HEK293T (cell line): Measurements from ENCODE around the gene CDK5R1.
A peak's percentile ranks its signal among the peaks of the same experiment; 100 is the strongest.

ENCODE experiments used
- CTCF ChIA-PET: fragments of 350-600 bp; formaldehyde crosslinking; extraction: SDS; loops from one replicate; lab custom pipeline; 2021; ENCODE audit warnings: antibody characterized with exemption, inconsistent platforms; lab: Yijun Ruan, JAX
- POLR2A ChIA-PET: fragments of 350-600 bp; formaldehyde crosslinking; extraction: SDS; loops from one replicate; lab custom pipeline; 2020; ENCODE audit warnings: antibody characterized with exemption, inconsistent platforms; lab: Yijun Ruan, JAX
- DNase-seq: peaks from one replicate; pipeline ENCODE4 v3.0.0; 2012; ENCODE audit warnings: mixed read lengths; ENCODE audit errors: extremely low spot score
- ARNT ChIP-seq: fragments of 450-650 bp; IDR thresholded peaks from 2 replicates; pipeline ENCODE4 v1.6.1; 2017; ENCODE audit warnings: mild to moderate bottlenecking
- BHLHE40 ChIP-seq: fragments of 450-650 bp; IDR thresholded peaks from 2 replicates; pipeline ENCODE4 v1.6.1; 2016; ENCODE audit warnings: mild to moderate bottlenecking, moderate library complexity, borderline replicate concordance
- CTBP1 ChIP-seq: fragments of 450-650 bp; IDR thresholded peaks from 2 replicates; pipeline ENCODE4 v1.6.1; 2016; ENCODE audit warnings: borderline replicate concordance
- ELF4 ChIP-seq: fragments of 450-650 bp; IDR thresholded peaks from 2 replicates; pipeline ENCODE4 v1.6.1; 2017; ENCODE audit warnings: antibody characterized with exemption
- FOXA1 ChIP-seq: fragments of 450-650 bp; IDR thresholded peaks from 2 replicates; pipeline ENCODE4 v1.6.1; 2016; ENCODE audit warnings: mild to moderate bottlenecking
- FOXK2 ChIP-seq: fragments of 450-650 bp; IDR thresholded peaks from 2 replicates; pipeline ENCODE4 v1.6.1; 2016; ENCODE audit warnings: mild to moderate bottlenecking
- FOXM1 ChIP-seq: fragments of 450-650 bp; IDR thresholded peaks from 2 replicates; pipeline ENCODE4 v1.6.1; 2017; ENCODE audit warnings: mild to moderate bottlenecking, borderline replicate concordance
- HDGF ChIP-seq: fragments of 450-650 bp; IDR thresholded peaks from 2 replicates; pipeline ENCODE4 v1.6.1; 2017; ENCODE audit warnings: antibody characterized with exemption, borderline replicate concordance
- L3MBTL2 ChIP-seq: fragments of 450-650 bp; conservative IDR thresholded peaks from 2 replicates; pipeline ENCODE4 v1.6.1; 2016; ENCODE audit warnings: mild to moderate bottlenecking
- LEF1 ChIP-seq: fragments of 450-650 bp; IDR thresholded peaks from 2 replicates; pipeline ENCODE4 v1.6.1; 2017; ENCODE audit warnings: mild to moderate bottlenecking, borderline replicate concordance
- NFRKB ChIP-seq: fragments of 450-650 bp; IDR thresholded peaks from 2 replicates; pipeline ENCODE4 v1.6.1; 2016; ENCODE audit warnings: mild to moderate bottlenecking, moderate library complexity
- PKNOX1 ChIP-seq: fragments of 450-650 bp; IDR thresholded peaks from 2 replicates; pipeline ENCODE4 v1.6.1; 2016
- SP1 ChIP-seq: fragments of 450-650 bp; IDR thresholded peaks from 2 replicates; pipeline ENCODE4 v1.6.1; 2017
- SUZ12 ChIP-seq: fragments of 450-650 bp; IDR thresholded peaks from 2 replicates; pipeline ENCODE4 v1.6.1; 2016; ENCODE audit warnings: mild to moderate bottlenecking
- TARDBP ChIP-seq: fragments of 450-650 bp; IDR thresholded peaks from 2 replicates; pipeline ENCODE4 v1.6.1; 2016
- ZNF384 ChIP-seq: fragments of 450-650 bp; IDR thresholded peaks from 2 replicates; pipeline ENCODE4 v1.6.1; 2016

Gene CDK5R1

GRCh38 chr17:32452281-32452680 is 34.5 kb upstream of the CDK5R1 start:
- TF ChIP-seq BHLHE40 (no peak), FOXK2 (no peak), SP1 (no peak), ZNF384 (no peak), LEF1 (no peak), ARNT (no peak), ELF4 (no peak), FOXA1 (no peak), TARDBP (no peak), HDGF (no peak), FOXM1 (no peak), L3MBTL2 (no peak), SUZ12 (no peak)
- CTCF ChIA-PET: no interaction called here
- POLR2A ChIA-PET: no interaction called here
- no peak for DNase-seq

- TF ChIP-seq FOXM1: no peak
- no peak for TF ChIP-seq PKNOX1
- TF ChIP-seq ELF4: no peak
- no peak for TF ChIP-seq TARDBP
- TF ChIP-seq NFRKB: no peak
- no peak for TF ChIP-seq CTBP1
- TF ChIP-seq FOXA1: no peak
- no peak for TF ChIP-seq SP1
- no peak for TF ChIP-seq BHLHE40
- TF ChIP-seq HDGF: no peak
- TF ChIP-seq FOXK2: no peak
- no peak for TF ChIP-seq LEF1
- no peak for TF ChIP-seq SUZ12
- TF ChIP-seq ZNF384: no peak
- TF ChIP-seq L3MBTL2: no peak
- TF ChIP-seq ARNT: no peak
- ChIA-PET CTCF (no interaction called here), POLR2A (no interaction called here)
These were observed 33.4 kb upstream of the CDK5R1 start for GRCh38 chr17:32453370-32453769.

GRCh38 chr17:32458371-32458770 is 28.4 kb upstream of the CDK5R1 start:
- DNase-seq: no peak
- ChIA-PET POLR2A (no interaction called here), CTCF (no interaction called here)
- no peak for TF ChIP-seq ELF4
- TF ChIP-seq SP1: no peak
- no peak for TF ChIP-seq SUZ12
- no peak for TF ChIP-seq BHLHE40
- TF ChIP-seq PKNOX1: no peak
- TF ChIP-seq FOXM1: no peak
- no peak for TF ChIP-seq FOXA1
- TF ChIP-seq L3MBTL2: no peak
- no peak for TF ChIP-seq HDGF
- TF ChIP-seq CTBP1: no peak

More at GRCh38 chr17:32453370-32453769, 33.4 kb upstream of the CDK5R1 start:
- no peak for DNase-seq

- ChIA-PET POLR2A (no interaction called here), CTCF (no interaction called here)
- TF ChIP-seq BHLHE40 (no peak), PKNOX1 (no peak), HDGF (no peak), SUZ12 (no peak), ARNT (no peak), NFRKB (no peak), ZNF384 (no peak), TARDBP (no peak)
- DNase-seq: no peak
These were observed 26.7 kb upstream of the CDK5R1 start for GRCh38 chr17:32460054-32460453.

- no peak for TF ChIP-seq LEF1
- TF ChIP-seq ARNT: no peak
- TF ChIP-seq NFRKB: no peak
- TF ChIP-seq FOXK2: no peak
- DNase-seq: no peak
- POLR2A ChIA-PET: no interaction called here
- CTCF ChIA-PET: interaction anchor here (0.5 to 2.8 kb wide), 9 partner anchors 9 to 149 kb away, joined by 3 to 18 read pairs (median 8); partner anchors contain the start of genes CDK5R1 and PSMD11
These were observed 25.3 kb upstream of the CDK5R1 start for GRCh38 chr17:32461498-32461852.

- TF ChIP-seq FOXM1 (no peak), PKNOX1 (no peak), TARDBP (no peak), SUZ12 (no peak), FOXA1 (no peak), L3MBTL2 (no peak), BHLHE40 (no peak), HDGF (no peak), NFRKB (no peak), LEF1 (no peak), ZNF384 (no peak)
- DNase-seq: peak; percentile 26
- ChIA-PET CTCF (interaction anchor here (0.5 to 2.8 kb wide), 9 partner anchors 9 to 38 kb away, joined by 3 to 18 read pairs (median 8); partner anchors contain the start of genes CDK5R1 and PSMD11), POLR2A (interaction anchor here (1.2 kb wide), 1 partner anchor 25 kb away, joined by 3 read pairs; the partner anchor contains the start of gene CDK5R1)
These were observed 24.8 kb upstream of the CDK5R1 start for GRCh38 chr17:32461853-32462617.
